Heart left ventricle (tissue), 16 donors: ENCODE data around the gene BCLAF3. TPM values are rescaled to one million over a fixed set of nuclear protein-coding genes. Genes with fewer than 3 reads are reported as not detected.

Source experiments
- ATAC-seq, 4 donors: fragments of 200-7000 bp; cut with Tn5 transposase; one replicate each; pipeline ENCODE4 v1.9.1; 2020 to 2022; ENCODE audit warnings: moderate library complexity in 4 of 4, mild to moderate bottlenecking in 3 of 4, moderate number of reproducible peaks in 1 of 4
- DNase-seq, 5 donors: peaks; one replicate each; pipeline ENCODE4 v3.0.0-alpha.2; 2020
- H3K27ac ChIP-seq, 12 donors: fragments of 200-600 bp; sonication (generic) in 4 of 12; one replicate each; pipeline versions ENCODE4 v1.5.0 to v1.8.0; 2016 to 2022; ENCODE audit warnings: mild to moderate bottlenecking in 2 of 12
- H3K27me3 ChIP-seq, 9 donors: fragments of 200-600 bp; sonication (generic) in 2 of 9; one replicate each; pipeline versions ENCODE4 v1.5.1 to v1.8.0; 2016 to 2022; ENCODE audit warnings: mild to moderate bottlenecking in 3 of 9
- H3K36me3 ChIP-seq, 9 donors: fragments of 200-600 bp; sonication (generic) in 2 of 9; one replicate each; pipeline versions ENCODE4 v1.5.0 to v1.8.0; 2018 to 2022; ENCODE audit warnings: mild to moderate bottlenecking in 2 of 9
- H3K4me1 ChIP-seq, 12 donors: fragments of 200-600 bp; sonication (generic) in 4 of 12; one replicate each; pipeline versions ENCODE4 v1.5.0 to v1.8.0; 2016 to 2022; ENCODE audit warnings: mild to moderate bottlenecking in 3 of 12
- H3K4me3 ChIP-seq, 12 donors: fragments of 200-600 bp; sonication (generic) in 4 of 12; one replicate each; pipeline versions ENCODE4 v1.5.0 to v1.8.0; 2017 to 2022; ENCODE audit warnings: mild to moderate bottlenecking in 9 of 12, moderate library complexity in 4 of 12
- H3K9me3 ChIP-seq, 12 donors: fragments of 200-600 bp; sonication (generic) in 4 of 12; one replicate each; pipeline versions ENCODE4 v1.5.0 to v1.8.0; 2016 to 2022; ENCODE audit warnings: mild to moderate bottlenecking in 1 of 12
- CTCF ChIP-seq, 12 donors: fragments of 200-600 bp; sonication (generic) in 4 of 12; IDR thresholded peaks; one replicate each; pipeline versions ENCODE4 v1.5.0 to v1.8.0; 2018 to 2022; ENCODE audit warnings: antibody characterized with exemption in 12 of 12, mild to moderate bottlenecking in 5 of 12
- POLR2A ChIP-seq, 2 donors: fragments of 450-650 bp; IDR thresholded peaks; one replicate each; pipeline ENCODE4 v1.6.1; 2017; ENCODE audit warnings: antibody characterized with exemption in 2 of 2, mild to moderate bottlenecking in 2 of 2, moderate library complexity in 2 of 2
- WGBS, 4 donors: extraction: QIAGEN DNeasy Blood & Tissue Kit in 2 of 4; methylation state at CpG; one replicate each; pipeline versions ENCODE4 v1.1.5 to v1.1.7; 2013 to 2018; 5-methylcytosine and 5-hydroxymethylcytosine counted together
- intact Hi-C, 10 donors: fragments of 100-400 bp; cut with DNase I; formaldehyde crosslinking; loops; one replicate each; pipeline versions ENCODE4 v1.11.1 to v1.14.2; 2022
- polyA plus RNA-seq, 2 donors: library from polyadenylated mRNA; stranded (reverse); fragments of 200-250 nt; gene quantifications; one replicate each; pipeline ENCODE4 v1.2.3, GENCODE V29; 2013
- total RNA-seq, 9 donors: library from RNA; depleted of rRNA in 2 of 9; stranded (reverse); fragments of >200 nt in 2 of 9; fragmentation: NEBNext Ultra II Directional in 3 of 9; extraction: Animal tissue kit (Norgen Biotek cat#: 25700) in 3 of 9; gene quantifications; one replicate each; pipeline versions ENCODE4 v1.1.0 to v1.2.4, GENCODE V29; 2016 to 2023
- donor health status: ischemic (EF 13 %, LVEDD 7.1; RV severe dilation, severe dysfunction).
- donor health status: healthy with polysubstance abuse.
- donor health status: DM: no; HTN: yes; CAD: no.
- donor health status: DM: no; HTN: no; CAD: no.
- donor health status: ischemic (EF 25% LVEDD 6.9; RV normal size, moderate dysfunction).
- donor health status: ischemic (EF 25% LVEDD 5.7; RV mildly dilated, moderate dysfunction).
- donor health status: healthy.
- donor health status: DM: yes; HTN: yes; CAD: no.
- donor health status: ischemic (EF 35%, LVEDD 5.7; RV mildly dilated, moderate dysfunction).
- donor health status: nonischemic (EF 11% LVEDD 7.7; RV severe dilation, severe dysfunction).
- donor health status: DM: yes; HTN: yes; CAD: no.
- donor health status: PGD.
- donor health status: ischemic (EF 29% LVEDD 5.4; RV normal size, mild dysfunction).
- donor health status: nonischemic (EF 23%, LVEDD 6.1; RV moderate dilation, normal function).

The BCLAF3 gene
- total and polyA plus RNA-seq, 11 donors: 2.0 to 10.6 (median 6.4) TPM

- intact Hi-C loops: no loop called here
- 79 to 84% (median 81%) methylated on average over 7 of the region's 7 CpGs for WGBS, 4 donors
- Histone ChIP-seq H3K9me3 (no peaks in the 10 kb centered on the region), H3K27me3 (no peaks in the 10 kb centered on the region), H3K4me3 (no peak overlapping the region), H3K4me1 (no peaks in the 10 kb centered on the region), H3K36me3 (no peaks in the 10 kb centered on the region), H3K27ac (no peak overlapping the region)
- DNase-seq (no peak), ATAC-seq (no peak)
- TF ChIP-seq POLR2A (IDR thresholded peaks at IDR 0.05): no peak
- no peak for TF ChIP-seq CTCF (IDR thresholded peaks at IDR 0.05)
These were observed 17.2 kb upstream of the BCLAF3 start for GRCh38 chrX:20007962-20008622.

GRCh38 chrX:20005883-20006282, 15.0 kb upstream of the BCLAF3 start:
- 59 to 100% (median 96%) methylated on average over 2 of the region's 2 CpGs for WGBS, 4 donors
- ATAC-seq (no peak), DNase-seq (no peak)
- Histone ChIP-seq H3K9me3 (no peaks in the 10 kb centered on the region), H3K27ac (no peak overlapping the region), H3K4me3 (no peak overlapping the region), H3K36me3 (no peaks in the 10 kb centered on the region), H3K27me3 (peaks cover 0 to 5% (median 0%) of the 10 kb centered on the region in 9 donors), H3K4me1 (no peaks in the 10 kb centered on the region)
- no peak for TF ChIP-seq CTCF (IDR thresholded peaks at IDR 0.05)
- TF ChIP-seq POLR2A (IDR thresholded peaks at IDR 0.05): no peak
- intact Hi-C loops: no loop called here

DNA sequence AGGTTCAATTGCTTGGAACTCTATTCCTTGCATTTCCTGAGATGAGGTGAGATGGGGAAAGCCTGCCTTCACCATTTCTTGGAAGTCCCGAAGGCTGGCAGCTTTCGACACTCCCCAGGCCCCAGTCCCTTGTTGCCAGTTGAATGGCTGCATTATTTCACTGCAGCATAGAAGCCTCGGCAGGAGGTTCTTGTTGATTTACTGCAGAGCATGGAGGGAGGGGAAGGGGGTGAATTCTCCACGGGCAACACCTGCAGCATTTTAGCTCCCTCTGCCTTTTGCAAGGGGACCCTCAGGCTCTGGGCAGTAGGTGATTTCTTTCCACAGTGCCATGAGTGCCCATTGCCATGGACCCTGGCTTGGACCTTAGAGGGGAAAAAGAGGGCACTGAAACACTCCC, 10.7 kb upstream of the BCLAF3 start:
- whole genome bisulfite sequencing, 4 donors: 54 to 77% (median 62%) methylated on average over 3 to 4 of the region's 4 CpGs
- no peak for ATAC-seq
- intact Hi-C loops: no loop called here

DNA sequence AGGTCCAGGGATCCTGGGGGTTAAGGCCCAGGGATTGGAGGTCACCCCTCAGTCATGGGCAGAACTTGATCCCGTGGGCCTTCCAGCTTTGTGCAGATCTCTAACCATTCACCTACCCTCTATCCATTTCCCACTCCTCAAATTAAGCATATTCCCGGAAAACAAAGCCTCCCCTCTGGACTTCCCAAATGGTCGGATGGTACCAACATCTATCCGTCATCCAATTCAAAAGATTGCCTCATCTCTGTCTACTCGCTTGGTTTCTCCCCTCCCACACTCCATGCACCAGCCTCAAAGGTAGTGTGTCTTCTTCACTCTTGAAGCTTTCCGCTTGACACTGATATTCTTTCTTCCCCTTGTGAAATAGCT, 473 bp upstream of the BCLAF3 start:
- ATAC-seq: no peak
- TF ChIP-seq POLR2A (IDR thresholded peaks at IDR 0.05) (no peak), CTCF (IDR thresholded peaks at IDR 0.05) (no peak)
- H3K4me3 ChIP-seq: peak overlapping the region in 10 of 12 donors; percentile 63 to 90 (median 78)
- peaks cover 0 to 12% (median 0%) of the 10 kb centered on the region in 12 donors for H3K4me1 ChIP-seq
- no peak for DNase-seq
- 47 to 70% (median 64%) methylated on average over 6 of the region's 6 CpGs for WGBS, 4 donors
- intact Hi-C loops: loop anchor here in 7 of 10 donors (2.0 to 10.0 kb wide), 5 partner anchors 57 to 87 kb away; no protein-coding TSS in a partner anchor
- H3K9me3 ChIP-seq: no peaks in the 10 kb centered on the region
- H3K27ac ChIP-seq: peak overlapping the region in 11 of 12 donors; percentile 33 to 80 (median 63)
- H3K27me3 ChIP-seq: no peaks in the 10 kb centered on the region
- no peaks in the 10 kb centered on the region for H3K36me3 ChIP-seq

More for the DNA sequence above, 10.7 kb upstream of the BCLAF3 start:
- H3K27ac ChIP-seq: no peak overlapping the region
- peaks cover 0 to 12% (median 0%) of the 10 kb centered on the region in 9 donors for H3K27me3 ChIP-seq
- H3K4me1 ChIP-seq: no peaks in the 10 kb centered on the region
- H3K4me3 ChIP-seq: no peak overlapping the region
- TF ChIP-seq CTCF (IDR thresholded peaks at IDR 0.05) (no peak), POLR2A (IDR thresholded peaks at IDR 0.05) (no peak)
- H3K36me3 ChIP-seq: no peaks in the 10 kb centered on the region
- no peaks in the 10 kb centered on the region for H3K9me3 ChIP-seq
- no peak for DNase-seq
